Activated naive CD4-positive, alpha-beta T cell treated with anti-CD3 and anti-CD28 coated beads, Interleukin-2, amount 50 U/mL, for 72 hours (primary cell): Measurements from ENCODE around the gene FBXL7. TPM values are rescaled to one million over a fixed set of nuclear protein-coding genes. Genes with fewer than 3 reads are reported as not detected.
A peak's percentile ranks its signal among the peaks of the same experiment; 100 is the strongest.

Source experiments
- ATAC-seq, 2 donors: fragments of 150-1000 bp; cut with Tn5 transposase; 2 replicates each; pipeline ENCODE4 v1.10.0; 2021; ENCODE audit warnings: mild to moderate bottlenecking in 2 of 2, moderate library complexity in 2 of 2
- DNase-seq, 2 donors: peaks; one replicate each; pipeline ENCODE4 v3.0.0; 2021 to 2022; ENCODE audit warnings: low spot score in 2 of 2
- H3K27ac Mint-ChIP-seq, 2 donors: one replicate each; pipeline ENCODE4 v1.8.0; 2022; ENCODE audit warnings: mild to moderate bottlenecking in 2 of 2, mixed read lengths in 2 of 2
- H3K36me3 Mint-ChIP-seq, 2 donors: one replicate each; pipeline ENCODE4 v1.8.0; 2022; ENCODE audit warnings: mixed read lengths in 2 of 2
- H3K9me3 Mint-ChIP-seq, 2 donors: one replicate each; pipeline ENCODE4 v1.8.0; 2022; ENCODE audit warnings: mixed read lengths in 2 of 2
- total RNA-seq, 2 donors: library from RNA; stranded (reverse); gene quantifications; one replicate each; pipeline ENCODE4 v1.2.3, GENCODE V29; 2022

The FBXL7 gene
- not detected for total RNA-seq

DNA sequence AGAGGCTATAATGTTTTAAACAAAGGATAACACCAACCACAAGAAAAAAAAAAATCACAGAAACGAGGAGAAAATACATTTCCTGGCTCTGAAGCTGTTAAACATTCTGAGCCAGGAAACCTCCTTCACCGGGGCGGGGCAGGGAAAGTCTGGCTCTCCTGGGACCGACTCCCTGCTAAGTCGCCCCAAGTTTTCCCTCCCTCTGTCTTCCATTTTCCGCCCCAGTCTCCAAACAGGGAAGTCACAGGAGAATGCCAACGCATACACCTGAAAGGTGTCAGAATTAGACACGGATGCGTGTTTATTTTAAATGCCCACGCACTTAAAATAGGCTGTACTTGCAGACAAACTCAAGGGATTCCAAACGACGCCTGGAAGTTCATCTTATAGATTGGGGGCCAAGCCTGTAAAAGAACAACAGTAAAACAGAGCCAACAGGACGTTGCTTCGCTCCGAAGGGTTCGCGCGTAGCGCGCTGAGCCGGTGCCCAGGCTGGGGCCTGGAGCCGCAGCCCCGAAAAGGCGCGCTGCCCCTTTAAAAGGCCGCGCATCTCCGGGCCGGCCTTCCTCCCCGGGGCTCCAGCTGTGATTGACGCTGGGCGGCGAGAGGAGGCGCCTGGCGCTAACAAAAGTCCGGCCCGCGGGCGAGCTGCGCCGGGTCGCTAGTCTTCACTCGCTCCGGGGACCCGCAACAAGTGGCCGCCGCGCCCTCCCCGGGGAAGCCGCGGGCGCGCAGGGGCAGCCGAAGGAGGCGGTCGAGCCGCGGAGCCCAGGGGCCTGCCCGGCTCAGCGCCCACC is at the start of gene FBXL7:
Gene FBXL7, plus strand, starts transcription at position 653 of the 797 bp plus-strand sequence.
- Mint-ChIP-seq H3K27ac (no peak within 1 kb of the TSS), H3K36me3 (peaks cover 6 to 9% of the 10 kb centered on the region in 2 donors), H3K9me3 (no peaks in the 10 kb centered on the region)
- DNase-seq, result peak in 1 of 2 donors; percentile 2
- no peak for ATAC-seq

DNA sequence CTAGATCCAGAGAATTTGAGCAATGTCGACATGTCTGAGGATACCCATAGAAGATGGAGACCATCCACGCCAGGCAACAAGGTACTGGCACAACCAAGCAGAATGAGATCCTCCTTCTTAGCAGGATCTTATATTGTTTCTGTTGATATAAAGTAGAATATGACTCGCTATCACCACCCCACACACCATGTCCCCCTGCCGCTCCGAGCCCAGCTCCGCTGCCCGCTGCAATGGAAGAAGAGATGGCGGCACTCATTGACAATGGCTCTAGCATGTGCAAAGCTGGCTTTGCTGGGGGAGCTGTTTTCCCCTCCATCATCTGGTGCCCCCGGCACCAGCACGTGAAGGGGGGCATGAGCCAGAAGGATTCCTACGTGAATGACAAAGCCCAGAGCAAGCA is 49.5 kb upstream of the FBXL7 start:
- no peak overlapping the region for H3K27ac Mint-ChIP-seq
- no peak for ATAC-seq
- no peak for DNase-seq
- no peaks in the 10 kb centered on the region for H3K36me3 Mint-ChIP-seq
- H3K9me3 Mint-ChIP-seq, result peaks cover 11 to 13% of the 10 kb centered on the region in 2 donors

DNA sequence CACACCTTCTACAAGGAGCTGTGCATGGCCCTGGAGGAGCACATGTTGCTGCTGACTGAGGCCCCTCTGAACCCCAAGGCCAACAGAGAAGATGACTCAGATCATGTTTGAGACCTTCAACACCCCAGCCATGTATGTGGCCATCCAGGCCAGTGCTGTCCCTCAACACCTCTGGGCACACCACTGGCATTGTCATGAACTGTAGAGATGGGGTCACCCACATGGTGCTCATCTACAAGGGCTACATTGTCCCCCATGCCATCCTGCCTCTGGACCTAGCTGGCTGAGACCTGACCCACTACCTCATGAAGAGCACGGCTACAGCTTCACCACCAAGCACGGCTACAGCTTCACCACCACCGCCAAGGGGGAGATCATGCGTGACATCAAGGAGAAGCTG is 49.0 kb upstream of the FBXL7 start:
- DNase-seq, result no peak
- peaks cover 11 to 15% of the 10 kb centered on the region in 2 donors for H3K9me3 Mint-ChIP-seq
- no peak overlapping the region for H3K27ac Mint-ChIP-seq
- no peak for ATAC-seq
- no peaks in the 10 kb centered on the region for H3K36me3 Mint-ChIP-seq

DNA sequence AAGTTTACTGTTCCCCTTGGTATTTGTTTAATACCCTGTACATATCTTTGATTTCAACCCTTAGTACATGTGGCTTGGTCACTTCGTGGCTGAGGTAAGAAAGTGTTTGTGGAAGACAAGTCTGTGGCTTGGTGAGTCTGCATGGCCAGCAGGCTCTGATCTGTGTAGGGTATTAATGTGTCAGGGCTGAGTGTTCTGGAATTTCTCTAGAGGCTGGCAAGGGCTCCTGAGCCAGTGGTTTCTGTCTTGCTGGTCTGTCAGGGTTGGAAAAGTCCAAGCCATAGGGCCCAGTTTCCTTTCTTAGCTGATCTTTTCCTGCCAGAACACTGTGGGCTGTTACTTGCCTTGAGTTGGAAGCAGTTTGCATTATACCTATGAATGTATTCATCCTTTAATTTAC is 48.0 kb upstream of the FBXL7 start:
- Mint-ChIP-seq H3K27ac (no peak overlapping the region), H3K36me3 (no peaks in the 10 kb centered on the region), H3K9me3 (peaks cover 11 to 17% of the 10 kb centered on the region in 2 donors)
- no peak for DNase-seq
- no peak for ATAC-seq

DNA sequence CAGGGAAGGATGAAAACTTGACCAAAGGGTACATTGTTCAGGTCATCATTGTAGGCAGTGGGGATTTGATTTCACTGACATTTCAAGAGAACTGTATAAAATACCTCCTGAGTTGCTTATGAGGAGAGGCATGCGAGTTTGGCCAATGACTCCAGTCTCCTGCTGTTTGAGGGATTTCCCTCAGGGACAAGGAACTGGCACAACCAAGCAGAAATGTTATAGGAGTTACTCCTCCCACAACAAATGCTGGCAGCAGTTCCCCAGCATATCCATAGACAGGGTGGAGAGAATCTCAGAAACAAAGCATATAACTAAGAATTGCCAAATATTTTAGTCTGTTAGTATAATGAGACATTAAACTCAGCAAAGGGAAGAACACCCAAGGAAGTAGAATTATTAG is 47.2 kb upstream of the FBXL7 start:
- H3K27ac Mint-ChIP-seq, result no peak overlapping the region
- DNase-seq (no peak), ATAC-seq (no peak)
- peaks cover 15 to 18% of the 10 kb centered on the region in 2 donors for H3K9me3 Mint-ChIP-seq
- no peaks in the 10 kb centered on the region for H3K36me3 Mint-ChIP-seq

DNA sequence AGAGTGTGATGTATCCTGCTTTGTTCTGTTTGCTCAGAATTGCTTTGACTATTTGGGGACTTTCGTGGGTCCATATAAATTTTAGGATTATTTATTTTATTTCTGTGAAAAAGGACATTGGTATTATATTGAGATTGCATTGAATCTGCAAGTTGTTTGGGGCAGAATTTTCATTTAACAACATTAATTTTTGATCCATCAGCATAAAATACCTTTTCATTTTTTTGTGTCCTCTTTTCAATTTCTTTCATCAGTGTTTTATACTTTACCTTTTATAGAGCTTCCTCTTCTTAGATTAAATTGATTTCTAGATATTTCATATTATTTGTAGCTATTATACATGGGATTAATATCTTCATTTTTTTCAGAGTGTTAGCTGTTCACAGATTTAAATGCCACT is 40.8 kb upstream of the FBXL7 start:
- ATAC-seq (no peak), DNase-seq (no peak)
- Mint-ChIP-seq H3K36me3 (no peaks in the 10 kb centered on the region), H3K27ac (no peak overlapping the region), H3K9me3 (peaks cover 12 to 14% of the 10 kb centered on the region in 2 donors)

DNA sequence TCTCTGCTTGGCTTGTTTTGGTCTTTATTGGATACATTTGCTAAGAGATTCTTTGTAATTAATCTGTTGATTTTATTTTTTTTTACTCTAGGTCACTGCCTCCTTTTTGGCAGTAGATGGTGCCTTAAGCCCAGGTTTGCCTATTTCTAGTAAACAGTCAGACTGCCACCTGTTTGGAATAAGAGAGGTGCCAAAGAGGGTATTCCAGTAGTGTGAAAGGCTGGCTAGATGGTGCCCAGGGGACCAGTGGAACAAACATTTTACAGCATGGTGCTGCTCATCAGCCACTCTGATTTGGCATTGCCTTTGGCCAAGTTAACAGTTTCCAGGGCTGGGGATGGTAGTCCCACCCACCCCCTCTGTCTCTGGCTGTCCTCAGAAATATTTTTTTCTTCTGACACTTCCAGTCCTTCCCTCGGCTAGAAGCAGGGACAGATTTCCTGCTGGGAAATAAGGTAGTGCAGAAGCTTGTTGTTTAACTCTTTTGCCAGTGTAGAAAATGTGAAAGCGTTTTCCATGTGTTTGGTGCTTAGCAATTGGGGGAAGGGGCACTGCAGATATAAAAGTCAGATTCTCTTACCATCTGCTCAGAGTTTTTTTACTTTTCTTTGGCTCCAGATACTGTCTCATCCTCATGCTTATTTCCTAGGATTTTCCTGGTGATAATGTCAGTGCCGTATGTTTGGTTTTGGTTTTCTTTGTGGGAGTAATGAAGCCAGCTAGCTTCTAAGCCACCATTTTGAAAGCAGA is 36.6 kb upstream of the FBXL7 start:
- Mint-ChIP-seq H3K9me3 (peaks cover 0 to 3% of the 10 kb centered on the region in 2 donors), H3K36me3 (no peaks in the 10 kb centered on the region), H3K27ac (no peak overlapping the region)
- DNase-seq (no peak), ATAC-seq (no peak)

DNA sequence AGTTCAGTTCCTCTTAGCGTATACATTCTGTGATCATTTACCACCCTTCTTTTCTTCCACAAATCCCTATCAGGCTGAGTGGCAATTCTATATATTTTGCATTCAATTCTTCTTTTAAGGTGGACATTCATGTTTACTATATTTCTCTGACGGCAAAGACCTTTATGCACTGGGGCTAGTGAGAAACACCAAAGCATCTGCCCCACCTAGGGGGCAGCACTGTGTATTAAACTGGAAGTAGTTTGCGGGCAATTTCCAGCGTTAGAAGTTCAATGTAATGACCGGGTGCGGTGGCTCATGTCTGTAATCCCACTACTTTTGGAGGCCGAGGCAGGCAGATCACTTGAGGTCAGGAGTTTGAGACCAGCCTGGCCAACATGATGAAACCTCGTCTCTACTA is 27.9 kb upstream of the FBXL7 start:
- ATAC-seq, result no peak
- Mint-ChIP-seq H3K9me3 (peaks cover 4 to 6% of the 10 kb centered on the region in 2 donors), H3K27ac (no peak overlapping the region), H3K36me3 (no peaks in the 10 kb centered on the region)
- DNase-seq, result no peak

DNA sequence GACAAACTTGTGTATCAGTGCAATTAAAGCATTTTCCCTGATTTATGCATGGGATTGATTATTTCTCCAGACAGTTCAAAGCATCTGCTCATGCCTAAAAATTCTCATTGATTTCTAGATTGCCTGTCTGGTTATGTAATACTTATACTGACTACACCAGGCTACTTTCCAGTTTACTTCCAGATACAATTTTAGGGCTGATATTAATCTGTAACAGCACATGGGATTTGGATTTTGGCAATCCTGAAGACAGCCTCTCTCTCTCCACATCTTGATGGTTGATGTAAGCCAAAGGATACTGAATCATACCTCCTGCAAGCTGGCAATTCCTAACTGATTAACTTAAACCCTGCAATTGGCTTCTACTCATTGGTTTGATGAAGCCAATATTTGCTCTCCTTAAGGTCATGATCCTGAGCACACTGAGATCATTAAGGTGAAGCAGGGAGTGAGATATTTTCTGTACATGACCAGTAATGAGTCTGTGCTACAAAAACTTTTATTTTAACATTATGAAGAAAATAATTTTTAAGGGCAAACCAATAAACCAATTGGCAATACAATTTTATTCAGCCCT is 25.7 kb upstream of the FBXL7 start:
- no peaks in the 10 kb centered on the region for H3K36me3 Mint-ChIP-seq
- ATAC-seq (no peak), DNase-seq (no peak)
- H3K9me3 Mint-ChIP-seq, result peaks cover 11 to 12% of the 10 kb centered on the region in 2 donors
- no peak overlapping the region for H3K27ac Mint-ChIP-seq

DNA sequence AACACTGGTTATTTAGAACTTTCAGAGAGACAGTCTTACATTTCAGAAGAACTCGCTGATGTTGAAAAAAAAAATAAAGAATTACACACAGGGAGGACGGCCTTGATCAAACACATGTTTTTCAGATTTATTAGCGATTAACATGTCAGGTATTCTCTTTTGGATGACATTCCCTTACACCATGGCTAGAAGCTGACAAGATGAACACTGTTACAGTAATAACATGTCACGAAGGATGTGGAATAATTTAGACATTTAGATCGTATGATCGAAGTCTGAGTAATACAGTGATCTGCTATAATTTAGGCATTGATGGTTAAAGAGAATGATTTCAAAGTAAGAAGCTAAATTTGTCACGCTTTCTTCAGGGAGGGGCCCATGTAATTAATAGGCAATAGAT is 24.6 kb upstream of the FBXL7 start:
- H3K27ac Mint-ChIP-seq, result no peak overlapping the region
- no peaks in the 10 kb centered on the region for H3K36me3 Mint-ChIP-seq
- ATAC-seq (no peak), DNase-seq (no peak)
- H3K9me3 Mint-ChIP-seq, result peaks cover 6 to 12% of the 10 kb centered on the region in 2 donors

DNA sequence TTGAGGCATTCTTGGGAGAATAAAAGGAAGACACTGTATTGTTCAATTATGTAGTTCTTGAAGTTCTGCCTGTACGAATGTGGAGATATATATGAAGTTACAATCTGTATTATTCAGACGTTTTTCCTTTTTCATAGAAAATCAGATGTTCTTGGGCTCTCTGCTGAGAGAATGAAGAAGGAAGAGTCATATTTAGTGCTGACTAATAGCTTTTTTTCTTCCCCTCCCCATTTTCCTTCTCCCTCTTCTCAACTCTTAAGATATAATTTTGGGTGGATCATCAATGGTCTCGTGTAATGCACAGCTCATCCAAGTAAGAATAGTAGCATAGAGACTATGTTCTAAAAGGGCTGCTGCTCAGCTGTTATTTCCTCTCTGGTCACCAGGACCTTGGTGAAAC is 23.0 kb upstream of the FBXL7 start:
- H3K36me3 Mint-ChIP-seq, result no peaks in the 10 kb centered on the region
- DNase-seq, result no peak
- H3K9me3 Mint-ChIP-seq, result peaks cover 6 to 12% of the 10 kb centered on the region in 2 donors
- H3K27ac Mint-ChIP-seq, result no peak overlapping the region
- ATAC-seq, result no peak

DNA sequence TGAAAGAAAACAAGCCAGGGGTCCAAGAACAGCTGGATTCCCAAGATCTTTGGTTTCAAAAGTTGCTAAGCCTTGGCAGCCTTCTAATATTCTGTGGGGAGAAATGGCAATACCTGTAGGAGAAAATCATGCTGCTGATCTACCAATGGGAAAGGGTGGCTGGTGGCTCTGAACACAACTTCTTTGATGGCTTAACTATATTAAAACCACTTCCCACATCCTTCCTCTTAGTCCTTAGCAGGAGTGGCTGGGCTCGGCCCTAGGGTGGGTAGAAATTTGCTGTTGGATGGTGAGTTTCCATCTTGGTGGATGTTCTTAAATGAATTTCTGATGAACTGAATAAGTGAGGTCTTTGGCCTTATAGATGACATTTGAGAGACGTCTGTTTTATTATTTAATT is 19.5 kb upstream of the FBXL7 start:
- Mint-ChIP-seq H3K27ac (no peak overlapping the region), H3K36me3 (no peaks in the 10 kb centered on the region), H3K9me3 (peaks cover 6 to 12% of the 10 kb centered on the region in 2 donors)
- DNase-seq (no peak), ATAC-seq (no peak)

DNA sequence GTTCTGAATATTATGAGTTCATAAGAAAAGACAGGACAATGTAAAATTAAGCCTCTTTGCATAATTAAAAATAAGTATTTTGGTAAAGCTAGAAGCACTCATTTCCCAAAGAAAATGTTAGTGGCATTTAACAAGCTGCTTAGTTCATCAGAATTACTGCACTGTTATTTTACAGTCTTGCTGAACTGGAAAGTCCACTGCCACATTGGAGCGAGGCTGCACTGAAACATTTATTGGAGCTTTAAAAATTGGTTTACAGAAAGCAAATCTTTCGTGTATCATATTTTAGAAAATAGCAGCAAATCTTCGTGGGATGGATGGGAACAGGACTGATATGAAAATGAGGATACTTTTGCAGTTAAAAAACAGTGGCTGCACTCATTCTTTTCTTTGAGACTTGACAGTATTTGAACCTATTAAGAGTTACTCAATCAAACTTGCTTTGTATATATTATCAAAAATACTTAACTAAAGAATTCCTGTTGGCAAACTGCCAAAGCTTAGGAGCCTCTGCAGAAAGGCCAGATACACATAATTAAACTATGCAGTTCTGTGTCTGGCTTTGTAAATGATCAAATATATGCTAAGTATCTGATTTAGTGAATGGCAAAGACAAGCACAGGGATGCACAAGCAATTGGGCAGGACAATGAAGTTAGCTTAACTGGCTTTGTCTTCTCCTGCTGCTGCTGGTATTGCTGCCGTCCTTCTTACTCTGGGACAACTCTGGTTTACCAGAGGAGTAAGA is 16.5 kb upstream of the FBXL7 start:
- ATAC-seq, result no peak
- H3K9me3 Mint-ChIP-seq, result peaks cover 0 to 5% of the 10 kb centered on the region in 2 donors
- H3K27ac Mint-ChIP-seq, result no peak overlapping the region
- no peaks in the 10 kb centered on the region for H3K36me3 Mint-ChIP-seq
- no peak for DNase-seq

DNA sequence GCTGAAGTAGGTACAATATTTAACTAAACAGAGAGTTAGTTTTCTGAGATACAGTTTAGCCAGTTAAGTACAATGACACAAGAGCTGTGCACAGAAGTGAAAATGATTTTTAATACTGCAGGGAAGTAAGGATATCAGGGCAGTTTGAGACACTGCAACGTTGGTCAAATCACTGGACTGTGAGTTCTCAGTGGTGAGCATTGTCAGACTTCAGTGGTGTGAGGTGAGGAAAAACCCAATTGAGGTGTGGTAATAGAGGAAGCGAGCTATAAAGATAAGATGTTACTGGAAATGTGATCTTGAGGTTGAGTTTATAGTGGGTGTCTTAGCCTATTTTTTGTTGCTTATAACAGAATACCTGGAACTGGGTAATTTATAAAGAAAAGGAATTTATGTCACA is 12.8 kb upstream of the FBXL7 start:
- Mint-ChIP-seq H3K27ac (no peak overlapping the region), H3K9me3 (peaks cover 10 to 11% of the 10 kb centered on the region in 2 donors), H3K36me3 (no peaks in the 10 kb centered on the region)
- ATAC-seq, result no peak
- no peak for DNase-seq

DNA sequence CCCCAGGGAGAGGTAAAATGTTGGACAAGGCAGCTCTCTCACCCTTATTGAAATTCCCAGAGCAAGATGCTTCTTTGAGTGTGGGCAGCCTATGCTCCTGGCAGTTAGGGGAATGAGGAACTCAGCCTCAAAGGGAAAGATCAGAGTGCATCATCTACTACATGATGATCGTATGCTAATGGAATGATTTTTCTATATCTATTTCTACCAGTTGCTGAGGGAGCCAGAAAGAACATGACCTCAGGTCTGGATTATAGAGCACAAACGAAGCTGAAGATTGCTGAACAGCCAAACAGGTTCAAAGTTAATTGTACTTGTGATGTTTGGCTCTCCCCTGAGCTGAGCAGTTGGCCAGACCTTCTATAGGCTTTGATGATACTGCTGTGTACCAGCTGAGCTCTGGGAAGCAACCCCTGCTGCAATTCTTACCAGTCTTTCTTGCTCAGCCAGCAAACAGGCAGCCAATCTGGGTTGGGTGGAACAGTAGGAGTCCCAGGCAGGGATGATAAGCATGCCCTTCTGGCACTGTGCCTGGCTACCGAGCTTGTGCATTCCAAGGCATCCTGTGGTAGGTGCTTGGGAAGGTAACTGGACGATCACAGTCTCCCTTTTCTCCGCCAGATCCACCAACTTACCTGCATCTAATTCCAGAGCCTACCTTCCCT is 10.3 kb upstream of the FBXL7 start:
- no peak for ATAC-seq
- Mint-ChIP-seq H3K27ac (no peak overlapping the region), H3K36me3 (no peaks in the 10 kb centered on the region), H3K9me3 (peaks cover 11 to 19% of the 10 kb centered on the region in 2 donors)
- no peak for DNase-seq

DNA sequence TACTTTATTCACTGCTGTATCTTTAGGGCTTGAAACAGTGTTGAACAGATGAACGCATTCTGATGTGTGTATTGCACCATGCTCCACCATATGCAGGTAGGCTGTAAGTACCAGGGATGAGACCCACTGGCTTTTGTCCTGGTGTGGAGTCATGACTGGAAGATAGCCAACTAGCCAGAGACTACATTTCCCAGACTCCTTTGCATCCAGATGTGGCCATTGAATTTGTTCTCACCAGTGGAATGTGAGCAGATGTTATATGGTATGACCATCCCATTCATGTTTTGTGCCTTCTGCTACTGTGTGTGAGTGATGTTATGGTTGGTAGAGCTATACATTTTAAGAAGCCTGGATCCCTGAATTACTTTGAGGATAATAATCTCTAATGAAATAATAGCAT is 7.4 kb upstream of the FBXL7 start:
- no peak overlapping the region for H3K27ac Mint-ChIP-seq
- H3K9me3 Mint-ChIP-seq, result peaks cover 11 to 19% of the 10 kb centered on the region in 2 donors
- DNase-seq, result no peak
- H3K36me3 Mint-ChIP-seq, result no peaks in the 10 kb centered on the region
- ATAC-seq, result no peak
